Stomach (tissue), 4 donors: Measurements from ENCODE around the gene ETNK1.

ENCODE experiments used
- POLR2A ChIP-seq, 4 donors: fragments of 450-650 bp; IDR thresholded peaks; one replicate each; pipeline ENCODE4 v1.6.1; 2016; ENCODE audit warnings: antibody characterized with exemption in 4 of 4, control low read depth in 2 of 4, mild to moderate bottlenecking in 1 of 4, moderate library complexity in 1 of 4
- TF ChIP-seq, protein P1 (sequence below), 7 experiments: fragments of 450-650 bp in 4 of 7; fragments of 200-600 bp in 3 of 7; sonication (generic) in 3 of 7; IDR thresholded peaks; one replicate each; pipeline ENCODE4 v1.5.1; 2016 to 2019; ENCODE audit warnings: antibody characterized with exemption in 7 of 7, control low read depth in 2 of 7, mild to moderate bottlenecking in 1 of 7

DNA sequence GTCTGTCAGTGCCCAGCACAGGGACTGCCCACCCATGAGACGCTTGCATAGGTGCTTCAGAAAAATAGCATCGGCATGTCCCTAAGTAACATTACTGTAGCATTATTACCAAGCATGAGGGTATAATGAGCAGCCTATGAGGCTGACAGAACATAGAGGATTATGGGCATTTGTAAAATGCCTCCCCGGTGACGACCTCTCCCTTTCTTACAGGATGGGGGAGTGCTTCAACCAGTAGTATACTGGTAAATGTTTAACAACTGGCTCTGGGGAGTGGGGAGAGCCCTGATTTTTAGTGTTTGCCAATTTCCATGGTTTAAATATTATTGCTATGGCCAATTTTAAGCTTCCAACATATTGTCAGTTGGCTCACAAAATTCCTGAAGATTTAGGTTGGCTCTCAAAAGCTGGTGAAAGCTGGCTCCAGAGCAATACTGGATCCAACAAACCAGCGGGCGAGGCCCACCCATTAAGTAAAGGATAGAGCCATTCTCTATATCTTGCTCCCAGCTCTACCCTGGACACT lies 104.5 kb downstream of the ETNK1 start:
- TF ChIP-seq, protein P1, sequence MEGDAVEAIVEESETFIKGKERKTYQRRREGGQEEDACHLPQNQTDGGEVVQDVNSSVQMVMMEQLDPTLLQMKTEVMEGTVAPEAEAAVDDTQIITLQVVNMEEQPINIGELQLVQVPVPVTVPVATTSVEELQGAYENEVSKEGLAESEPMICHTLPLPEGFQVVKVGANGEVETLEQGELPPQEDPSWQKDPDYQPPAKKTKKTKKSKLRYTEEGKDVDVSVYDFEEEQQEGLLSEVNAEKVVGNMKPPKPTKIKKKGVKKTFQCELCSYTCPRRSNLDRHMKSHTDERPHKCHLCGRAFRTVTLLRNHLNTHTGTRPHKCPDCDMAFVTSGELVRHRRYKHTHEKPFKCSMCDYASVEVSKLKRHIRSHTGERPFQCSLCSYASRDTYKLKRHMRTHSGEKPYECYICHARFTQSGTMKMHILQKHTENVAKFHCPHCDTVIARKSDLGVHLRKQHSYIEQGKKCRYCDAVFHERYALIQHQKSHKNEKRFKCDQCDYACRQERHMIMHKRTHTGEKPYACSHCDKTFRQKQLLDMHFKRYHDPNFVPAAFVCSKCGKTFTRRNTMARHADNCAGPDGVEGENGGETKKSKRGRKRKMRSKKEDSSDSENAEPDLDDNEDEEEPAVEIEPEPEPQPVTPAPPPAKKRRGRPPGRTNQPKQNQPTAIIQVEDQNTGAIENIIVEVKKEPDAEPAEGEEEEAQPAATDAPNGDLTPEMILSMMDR (IDR thresholded peaks at IDR 0.05): no peak
- no peak for TF ChIP-seq POLR2A (IDR thresholded peaks at IDR 0.05)
